Measurements from ENCODE around the gene FANCC. TPM values are rescaled to one million over a fixed set of nuclear protein-coding genes. Genes with fewer than 3 reads are reported as not detected.

FANCC gene
- total and polyA plus RNA-seq, 2 of the 8 experiments (the other 6 are each of a cell fraction or from before 2014, with no cell fraction given): 7.8 to 15.2 TPM

GRCh38 chr9:95242613-95243012 is 74.9 kb downstream of the FANCC start (continued):
- no peak for TF ChIP-seq CHD7 (IDR thresholded peaks at IDR 0.05; ENCODE audit: insufficient replicate concordance, low read length)
- no peak for TF ChIP-seq POLR2AphosphoS5 (IDR thresholded peaks at IDR 0.05; ENCODE audit: low read depth, low read length)
- TF ChIP-seq NRF1 (IDR thresholded peaks at IDR 0.05; ENCODE audit: low read depth, low read length): no peak
- TF ChIP-seq JUND (IDR thresholded peaks at IDR 0.05; ENCODE audit: low read length): no peak
- no peak for TF ChIP-seq JUN (IDR thresholded peaks at IDR 0.05; ENCODE audit: low read depth, low read length)
- no peak for TF ChIP-seq EP300 (IDR thresholded peaks at IDR 0.05; ENCODE audit: borderline replicate concordance in 1 of 2, low read depth in 2 of 2, low read length in 2 of 2)
- TF ChIP-seq HDAC2 (IDR thresholded peaks at IDR 0.05; ENCODE audit: borderline replicate concordance in 1 of 2, low read depth in 2 of 2, low read length in 2 of 2): no peak
